ENCODE data around the gene PRKCE. TPM values are rescaled to one million over a fixed set of nuclear protein-coding genes. Genes with fewer than 3 reads are reported as not detected.

Gene PRKCE
- total RNA-seq, 1 experiment from 2014 or later, result 14.0 TPM

- Histone ChIP-seq H3K9me3 (ENCODE audit: control insufficient read depth, insufficient read depth, low read depth, low read length) (no peaks in the 10 kb centered on the region), H3K36me3 (ENCODE audit: control insufficient read depth, insufficient read depth, low read length) (no peaks in the 10 kb centered on the region), H3K4me1 (ENCODE audit: control insufficient read depth, insufficient read depth, low read length) (no peaks in the 10 kb centered on the region), H3K27ac (ENCODE audit: low read length) (no peak overlapping the region), H3K27me3 (ENCODE audit: control insufficient read depth, insufficient read depth, low read length) (no peaks in the 10 kb centered on the region), H3K4me3 (ENCODE audit: low read depth in 2 of 2, low read length in 2 of 2) (no peak overlapping the region)
- DNase-seq (ENCODE audit: low read depth, low spot score), result no peak
- ChIA-PET CTCF (no interaction called here), POLR2A (no interaction called here)
- in situ Hi-C loops (cut with HindIII; ENCODE audit: low pct_unique_long_range_greater_than_20kb, low sequenced_read_pairs) (no loop called here), intact Hi-C loops (cut with micrococcal nuclease; ENCODE audit: unreplicated experiment) (no loop called here)
- ATAC-seq, result no peak
- TF ChIP-seq REST (IDR thresholded peaks at IDR 0.05; ENCODE audit: insufficient read depth in 1 of 2, low read depth in 2 of 2, low read length in 1 of 2) (no peak), POLR2AphosphoS5 (IDR thresholded peaks at IDR 0.05; ENCODE audit: low read depth, low read length) (no peak), TCF7L2 (IDR thresholded peaks at IDR 0.05; ENCODE audit: low read depth, low read length) (no peak), SIN3A (IDR thresholded peaks at IDR 0.05; ENCODE audit: borderline replicate concordance, insufficient read depth, low read depth, low read length) (no peak)
- TF ChIP-seq, protein P1, sequence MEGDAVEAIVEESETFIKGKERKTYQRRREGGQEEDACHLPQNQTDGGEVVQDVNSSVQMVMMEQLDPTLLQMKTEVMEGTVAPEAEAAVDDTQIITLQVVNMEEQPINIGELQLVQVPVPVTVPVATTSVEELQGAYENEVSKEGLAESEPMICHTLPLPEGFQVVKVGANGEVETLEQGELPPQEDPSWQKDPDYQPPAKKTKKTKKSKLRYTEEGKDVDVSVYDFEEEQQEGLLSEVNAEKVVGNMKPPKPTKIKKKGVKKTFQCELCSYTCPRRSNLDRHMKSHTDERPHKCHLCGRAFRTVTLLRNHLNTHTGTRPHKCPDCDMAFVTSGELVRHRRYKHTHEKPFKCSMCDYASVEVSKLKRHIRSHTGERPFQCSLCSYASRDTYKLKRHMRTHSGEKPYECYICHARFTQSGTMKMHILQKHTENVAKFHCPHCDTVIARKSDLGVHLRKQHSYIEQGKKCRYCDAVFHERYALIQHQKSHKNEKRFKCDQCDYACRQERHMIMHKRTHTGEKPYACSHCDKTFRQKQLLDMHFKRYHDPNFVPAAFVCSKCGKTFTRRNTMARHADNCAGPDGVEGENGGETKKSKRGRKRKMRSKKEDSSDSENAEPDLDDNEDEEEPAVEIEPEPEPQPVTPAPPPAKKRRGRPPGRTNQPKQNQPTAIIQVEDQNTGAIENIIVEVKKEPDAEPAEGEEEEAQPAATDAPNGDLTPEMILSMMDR (IDR thresholded peaks at IDR 0.05), result no peak
- no TSS peak for BruUV-seq (replicated peaks)
Measured at GRCh38 chr2:46002507-46002883, 351.0 kb downstream of the PRKCE start.

- H3K9me3 ChIP-seq (ENCODE audit: control insufficient read depth, insufficient read depth, low read depth, low read length), result no peaks in the 10 kb centered on the region
- POLR2A ChIA-PET, result no interaction called here
- intact Hi-C loops (cut with micrococcal nuclease; ENCODE audit: unreplicated experiment), result no loop called here
- BruUV-seq (replicated peaks), result no TSS peak
- ATAC-seq (no peak), DNase-seq (ENCODE audit: low read depth, low spot score) (no peak)
- H3K4me3 ChIP-seq (ENCODE audit: low read depth in 2 of 2, low read length in 2 of 2), result no peak overlapping the region
- CTCF ChIA-PET, result no interaction called here
- no peaks in the 10 kb centered on the region for H3K36me3 ChIP-seq (ENCODE audit: control insufficient read depth, insufficient read depth, low read length)
- in situ Hi-C loops (cut with HindIII; ENCODE audit: low pct_unique_long_range_greater_than_20kb, low sequenced_read_pairs), result no loop called here
- H3K27me3 ChIP-seq (ENCODE audit: control insufficient read depth, insufficient read depth, low read length), result no peaks in the 10 kb centered on the region
- H3K27ac ChIP-seq (ENCODE audit: low read length), result no peak overlapping the region
- TF ChIP-seq TCF7L2 (IDR thresholded peaks at IDR 0.05; ENCODE audit: low read depth, low read length) (no peak), POLR2AphosphoS5 (IDR thresholded peaks at IDR 0.05; ENCODE audit: low read depth, low read length) (no peak), SIN3A (IDR thresholded peaks at IDR 0.05; ENCODE audit: borderline replicate concordance, insufficient read depth, low read depth, low read length) (no peak), REST (IDR thresholded peaks at IDR 0.05; ENCODE audit: insufficient read depth in 1 of 2, low read depth in 2 of 2, low read length in 1 of 2) (no peak)
- TF ChIP-seq, protein P1 (IDR thresholded peaks at IDR 0.05), result no peak
- no peaks in the 10 kb centered on the region for H3K4me1 ChIP-seq (ENCODE audit: control insufficient read depth, insufficient read depth, low read length)
Measured at GRCh38 chr2:46002947-46003346, 351.5 kb downstream of the PRKCE start.
